ENCODE results near the gene CARMIL3.

DNA sequence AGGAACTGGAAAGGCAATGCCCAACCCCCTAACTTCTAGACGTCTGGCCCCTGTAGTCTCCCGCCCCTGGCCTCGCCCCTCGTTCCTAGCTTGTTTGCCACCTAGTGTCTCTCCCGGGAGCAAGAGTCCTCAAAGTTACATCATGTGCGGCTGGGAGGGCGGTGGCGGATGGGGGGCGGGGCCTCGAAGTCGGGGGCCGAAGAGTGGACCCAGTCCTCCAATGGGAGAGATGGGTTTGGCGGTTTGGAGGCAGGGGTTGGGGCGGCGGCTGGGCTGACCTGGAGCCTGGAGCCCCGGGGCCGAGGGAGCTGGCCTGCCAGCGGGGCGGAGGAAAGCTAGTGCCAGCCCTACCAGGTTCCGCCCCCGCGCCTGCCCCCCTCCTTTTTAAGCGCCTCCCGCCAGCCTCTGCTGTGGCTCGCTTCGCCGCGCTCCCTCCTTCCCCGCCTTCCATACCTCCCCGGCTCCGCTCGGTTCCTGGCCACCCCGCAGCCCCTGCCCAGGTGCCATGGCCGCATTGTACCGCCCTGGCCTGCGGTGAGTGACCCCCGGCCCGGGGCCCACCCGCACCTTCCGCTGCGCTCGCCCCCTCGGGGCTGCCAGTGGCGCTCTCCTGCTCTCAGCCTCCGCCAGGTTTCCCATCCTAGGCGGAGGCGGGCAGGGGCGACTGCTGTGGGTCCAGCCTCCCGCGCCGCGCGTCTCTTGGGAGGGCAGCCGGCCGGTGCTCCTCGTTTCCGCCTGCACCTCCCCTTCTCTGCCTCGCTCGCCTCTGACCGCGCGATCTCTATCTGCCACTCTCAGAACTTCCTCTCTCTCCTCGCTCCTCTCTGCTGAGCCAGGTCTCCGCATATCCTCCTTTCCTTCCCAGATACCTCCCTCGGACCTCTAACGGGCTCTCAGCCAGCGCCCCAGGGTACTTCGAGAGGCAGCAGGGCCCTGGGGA lies 42.4 kb downstream of the CARMIL3 start, which contains the start of gene PCK2:
- TF ChIP-seq POLR2A (IDR thresholded peaks at IDR 0.05; ENCODE audit: extremely low read depth, insufficient read length) = peak; percentile 57
- TF ChIP-seq, protein P1, sequence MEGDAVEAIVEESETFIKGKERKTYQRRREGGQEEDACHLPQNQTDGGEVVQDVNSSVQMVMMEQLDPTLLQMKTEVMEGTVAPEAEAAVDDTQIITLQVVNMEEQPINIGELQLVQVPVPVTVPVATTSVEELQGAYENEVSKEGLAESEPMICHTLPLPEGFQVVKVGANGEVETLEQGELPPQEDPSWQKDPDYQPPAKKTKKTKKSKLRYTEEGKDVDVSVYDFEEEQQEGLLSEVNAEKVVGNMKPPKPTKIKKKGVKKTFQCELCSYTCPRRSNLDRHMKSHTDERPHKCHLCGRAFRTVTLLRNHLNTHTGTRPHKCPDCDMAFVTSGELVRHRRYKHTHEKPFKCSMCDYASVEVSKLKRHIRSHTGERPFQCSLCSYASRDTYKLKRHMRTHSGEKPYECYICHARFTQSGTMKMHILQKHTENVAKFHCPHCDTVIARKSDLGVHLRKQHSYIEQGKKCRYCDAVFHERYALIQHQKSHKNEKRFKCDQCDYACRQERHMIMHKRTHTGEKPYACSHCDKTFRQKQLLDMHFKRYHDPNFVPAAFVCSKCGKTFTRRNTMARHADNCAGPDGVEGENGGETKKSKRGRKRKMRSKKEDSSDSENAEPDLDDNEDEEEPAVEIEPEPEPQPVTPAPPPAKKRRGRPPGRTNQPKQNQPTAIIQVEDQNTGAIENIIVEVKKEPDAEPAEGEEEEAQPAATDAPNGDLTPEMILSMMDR (IDR thresholded peaks at IDR 0.05; ENCODE audit: low read depth, low read length) = no peak

All from NB4 (cell line).